ENCODE data around the gene MYCBPAP.

Gene MYCBPAP

GRCh38 chr17:50520483-50520882 is 12.2 kb downstream of the MYCBPAP start:
- no peak for DNase-seq

GRCh38 chr17:50521514-50521913 is 13.3 kb downstream of the MYCBPAP start:
- no peak for DNase-seq

GRCh38 chr17:50522766-50523165 is 14.5 kb downstream of the MYCBPAP start:
- no peak for DNase-seq

- DNase-seq, result no peak
Observed at GRCh38 chr17:50523208-50523607, 15.0 kb downstream of the MYCBPAP start.

GRCh38 chr17:50524838-50525237 is 16.6 kb downstream of the MYCBPAP start:
- DNase-seq, result no peak

GRCh38 chr17:50527155-50527762 is 19.0 kb downstream of the MYCBPAP start:
- no peak for DNase-seq

- no peak for DNase-seq
Observed at GRCh38 chr17:50527949-50528474, 19.8 kb downstream of the MYCBPAP start.

GRCh38 chr17:50529849-50530248 is 21.6 kb downstream of the MYCBPAP start:
- DNase-seq, result no peak

GRCh38 chr17:50531428-50532025 is 23.3 kb downstream of the MYCBPAP start:
- no peak for DNase-seq

- no peak for DNase-seq
Observed at GRCh38 chr17:50532452-50533024, 24.3 kb downstream of the MYCBPAP start, which contains the start of gene EPN3. EPN3 (plus strand) TSS chr17:50532735; CDS start chr17:50536557, 3,822 bp downstream.

GRCh38 chr17:50533185-50533584 is 24.9 kb downstream of the MYCBPAP start:
- no peak for DNase-seq

- no peak for DNase-seq
Observed at GRCh38 chr17:50533720-50534148, 25.5 kb downstream of the MYCBPAP start.

GRCh38 chr17:50534222-50534978 is 26.2 kb downstream of the MYCBPAP start:
- no peak for DNase-seq

- no peak for DNase-seq
Observed at GRCh38 chr17:50534979-50535326, 26.7 kb downstream of the MYCBPAP start.

- no peak for DNase-seq
Observed at GRCh38 chr17:50535407-50535806, 27.2 kb downstream of the MYCBPAP start.

GRCh38 chr17:50536683-50537646 is 28.7 kb downstream of the MYCBPAP start:
- DNase-seq, result no peak

- no peak for DNase-seq
Observed at GRCh38 chr17:50537721-50538548, 29.7 kb downstream of the MYCBPAP start.

GRCh38 chr17:50538549-50539410 is 30.5 kb downstream of the MYCBPAP start:
- DNase-seq, result no peak

- DNase-seq, result no peak
Observed at GRCh38 chr17:50539762-50540559, 31.7 kb downstream of the MYCBPAP start.

Data from NCI-H748 treated with DMSO at 0.1 percent for 48 hours (cell line).